ENCODE data around the gene EIPR1. TPM values are rescaled to one million over a fixed set of nuclear protein-coding genes. Genes with fewer than 3 reads are reported as not detected.

The EIPR1 gene
- total and polyA plus RNA-seq, 2 of the 13 experiments (the other 11 are each of a cell fraction or from before 2014, with no cell fraction given), result 70.0 to 96.3 TPM

DNA sequence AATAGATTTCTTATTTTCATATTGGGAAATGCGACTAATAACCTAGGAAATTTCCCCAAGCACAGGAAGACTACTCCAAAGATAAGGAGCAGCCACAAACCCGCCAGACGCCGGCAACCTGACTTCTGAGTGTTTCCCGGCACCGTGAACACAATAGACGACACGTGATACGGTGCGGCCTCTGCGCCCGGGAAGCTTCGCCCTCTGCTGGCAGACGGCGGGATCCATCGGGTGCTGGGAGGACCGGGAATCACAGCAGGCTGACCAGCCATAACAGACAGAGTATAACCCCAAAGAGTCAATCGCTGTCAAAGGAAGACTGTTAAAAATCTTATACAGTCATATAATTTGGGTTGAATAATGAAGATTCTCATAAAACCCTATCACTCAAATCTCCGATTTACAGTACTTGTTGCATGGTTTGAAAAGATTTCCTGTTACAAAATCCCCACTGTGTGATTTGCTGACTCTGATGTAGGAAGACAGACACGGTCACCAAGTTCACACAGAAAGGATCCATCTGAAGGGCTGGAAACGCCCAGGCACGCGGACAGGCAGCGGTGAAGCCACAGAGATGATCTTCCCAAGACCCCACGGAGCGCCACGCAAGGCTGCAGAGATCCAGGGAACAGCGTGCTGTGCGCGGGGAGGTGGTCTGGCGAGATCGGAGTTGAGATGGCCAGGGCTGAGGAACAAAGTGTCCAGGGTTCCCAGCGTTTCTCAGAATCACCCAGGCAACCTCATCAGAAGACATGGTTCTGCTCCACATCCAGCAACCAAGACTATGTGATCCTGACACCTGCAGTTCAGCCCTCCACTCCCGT, 73.8 kb downstream of the EIPR1 start (continued):
- TF ChIP-seq DRAP1 (CRISPR knock-in tag; IDR thresholded peaks at IDR 0.05) (peak; percentile 29; the same call in 1 of the 2 replicates), ZFP36L2 (CRISPR knock-in tag; IDR thresholded peaks at IDR 0.05) (no peak), ZBTB33 (CRISPR knock-in tag; IDR thresholded peaks at IDR 0.05) (peak; percentile 85), HNF1A (IDR thresholded peaks at IDR 0.05; ENCODE audit: low read depth) (no peak), HNF1A (CRISPR knock-in tag; IDR thresholded peaks at IDR 0.05; ENCODE audit: borderline replicate concordance) (no peak; the same call in 1 of the 2 replicates), CREB1 (IDR thresholded peaks at IDR 0.05) (no peak), CREB1 (CRISPR knock-in tag; IDR thresholded peaks at IDR 0.05) (no peak), ZBTB44 (CRISPR knock-in tag; IDR thresholded peaks at IDR 0.05) (no peak), ZNF343 (CRISPR knock-in tag; IDR thresholded peaks at IDR 0.05) (no peak), ZNF17 (CRISPR knock-in tag; IDR thresholded peaks at IDR 0.05) (no peak), IKZF4 (CRISPR knock-in tag; IDR thresholded peaks at IDR 0.05; ENCODE audit: borderline replicate concordance, low read depth, not compliant biosample characterization) (no peak)
- TF ChIP-seq, protein P1, sequence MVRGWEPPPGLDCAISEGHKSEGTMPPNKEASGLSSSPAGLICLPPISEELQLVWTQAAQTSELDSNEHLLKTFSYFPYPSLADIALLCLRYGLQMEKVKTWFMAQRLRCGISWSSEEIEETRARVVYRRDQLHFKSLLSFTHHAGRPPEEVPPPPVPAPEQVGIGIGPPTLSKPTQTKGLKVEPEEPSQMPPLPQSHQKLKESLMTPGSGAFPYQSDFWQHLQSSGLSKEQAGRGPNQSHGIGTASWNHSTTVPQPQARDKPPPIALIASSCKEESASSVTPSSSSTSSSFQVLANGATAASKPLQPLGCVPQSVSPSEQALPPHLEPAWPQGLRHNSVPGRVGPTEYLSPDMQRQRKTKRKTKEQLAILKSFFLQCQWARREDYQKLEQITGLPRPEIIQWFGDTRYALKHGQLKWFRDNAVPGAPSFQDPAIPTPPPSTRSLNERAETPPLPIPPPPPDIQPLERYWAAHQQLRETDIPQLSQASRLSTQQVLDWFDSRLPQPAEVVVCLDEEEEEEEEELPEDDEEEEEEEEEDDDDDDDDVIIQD (CRISPR knock-in tag; IDR thresholded peaks at IDR 0.05; ENCODE audit: low read depth), result peak; percentile 58; the same call in 1 of the 2 replicates
- TF ChIP-seq, protein P2, sequence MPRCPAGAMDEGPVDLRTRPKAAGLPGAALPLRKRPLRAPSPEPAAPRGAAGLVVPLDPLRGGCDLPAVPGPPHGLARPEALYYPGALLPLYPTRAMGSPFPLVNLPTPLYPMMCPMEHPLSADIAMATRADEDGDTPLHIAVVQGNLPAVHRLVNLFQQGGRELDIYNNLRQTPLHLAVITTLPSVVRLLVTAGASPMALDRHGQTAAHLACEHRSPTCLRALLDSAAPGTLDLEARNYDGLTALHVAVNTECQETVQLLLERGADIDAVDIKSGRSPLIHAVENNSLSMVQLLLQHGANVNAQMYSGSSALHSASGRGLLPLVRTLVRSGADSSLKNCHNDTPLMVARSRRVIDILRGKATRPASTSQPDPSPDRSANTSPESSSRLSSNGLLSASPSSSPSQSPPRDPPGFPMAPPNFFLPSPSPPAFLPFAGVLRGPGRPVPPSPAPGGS (CRISPR knock-in tag; IDR thresholded peaks at IDR 0.05), result no peak
- TF ChIP-seq, protein P3, sequence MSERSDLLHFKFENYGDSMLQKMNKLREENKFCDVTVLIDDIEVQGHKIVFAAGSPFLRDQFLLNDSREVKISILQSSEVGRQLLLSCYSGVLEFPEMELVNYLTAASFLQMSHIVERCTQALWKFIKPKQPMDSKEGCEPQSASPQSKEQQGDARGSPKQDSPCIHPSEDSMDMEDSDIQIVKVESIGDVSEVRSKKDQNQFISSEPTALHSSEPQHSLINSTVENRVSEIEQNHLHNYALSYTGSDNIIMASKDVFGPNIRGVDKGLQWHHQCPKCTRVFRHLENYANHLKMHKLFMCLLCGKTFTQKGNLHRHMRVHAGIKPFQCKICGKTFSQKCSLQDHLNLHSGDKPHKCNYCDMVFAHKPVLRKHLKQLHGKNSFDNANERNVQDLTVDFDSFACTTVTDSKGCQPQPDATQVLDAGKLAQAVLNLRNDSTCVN (CRISPR knock-in tag; IDR thresholded peaks at IDR 0.05; ENCODE audit: borderline replicate concordance), result peak; percentile 51; the same call in 1 of the 2 replicates

Measured in HepG2 (cell line).